T follicular helper cell (primary cell): Measurements from ENCODE around the gene CAAP1.
"Not testable (repeated sequence)": the region's sequence is repeated elsewhere in the genome, so short reads cannot be mapped to it uniquely, and the experiment has no call there.

Experiments
- DNase-seq: peaks from one replicate; pipeline ENCODE4 v3.0.0-alpha.2; 2020; ENCODE audit warnings: low read depth

The CAAP1 gene

DNA sequence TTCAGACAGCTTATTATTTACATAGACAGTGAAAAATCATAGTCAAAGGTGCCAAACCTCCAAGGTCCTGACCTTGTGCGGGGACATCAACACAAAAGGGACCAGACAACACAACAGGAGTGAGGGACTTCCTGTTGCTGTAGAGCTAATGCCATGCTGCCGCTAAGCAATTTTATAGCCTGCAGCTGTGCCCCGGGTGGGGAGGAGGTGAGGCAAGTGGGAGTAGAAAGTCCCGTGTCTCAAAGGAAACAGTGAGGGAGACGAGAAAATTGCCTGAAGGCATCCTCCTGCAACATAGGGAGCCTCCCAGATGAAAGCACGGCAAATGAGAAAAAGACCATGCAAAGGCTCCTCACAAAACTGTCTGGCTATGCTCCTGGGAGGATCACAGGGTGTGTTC is 58.8 kb downstream of the CAAP1 start:
- DNase-seq: no peak

DNA sequence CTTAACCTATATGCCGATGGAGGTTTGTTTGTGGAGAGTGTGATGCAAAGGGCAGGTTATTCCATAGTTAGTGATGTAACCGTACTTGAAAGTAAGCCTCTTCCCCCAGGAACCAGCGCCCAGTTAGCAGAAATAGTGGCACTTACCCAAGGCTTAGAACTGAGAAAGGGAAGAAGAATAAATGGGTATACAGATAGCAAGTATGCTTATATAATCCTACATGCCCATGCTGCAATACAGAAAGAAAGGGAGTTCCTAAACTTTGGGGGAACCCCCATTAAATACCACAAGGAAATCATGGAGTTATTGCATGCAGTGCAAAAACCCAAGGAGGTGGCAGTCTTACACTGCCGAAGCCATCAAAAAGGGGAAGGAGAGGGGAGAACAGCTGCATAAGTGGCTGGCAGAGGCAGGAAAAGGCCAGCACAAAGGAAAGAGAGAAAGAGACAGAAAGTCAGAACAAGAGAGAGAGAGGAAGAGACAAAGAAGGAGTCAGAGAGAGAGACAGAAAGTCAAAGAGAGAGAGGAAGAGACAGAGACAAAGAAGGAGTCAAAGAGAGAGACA is 64.1 kb downstream of the CAAP1 start:
- DNase-seq: not testable (repeated sequence)

DNA sequence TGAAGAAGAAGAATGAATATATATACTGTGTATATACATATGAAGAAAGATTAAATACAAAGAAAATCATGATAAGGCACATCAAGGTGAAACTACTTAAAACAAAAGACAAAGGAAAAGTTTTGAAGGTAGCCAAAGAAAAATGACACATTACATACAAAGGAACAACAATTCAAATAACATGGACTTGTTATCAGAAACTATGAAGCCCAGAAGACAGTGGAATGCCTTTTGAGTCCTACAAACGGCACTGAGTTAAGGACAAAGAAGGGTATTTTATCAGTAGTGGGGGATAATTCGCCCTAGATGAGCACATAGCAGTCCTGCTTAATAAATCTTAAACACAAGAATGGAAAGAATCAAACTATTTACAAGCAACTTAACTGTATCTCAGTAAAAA is 77.8 kb downstream of the CAAP1 start:
- DNase-seq: no peak

- no peak for DNase-seq
These were observed 79.4 kb downstream of the CAAP1 start for GRCh38 chr9:26813247-26813646.

DNA sequence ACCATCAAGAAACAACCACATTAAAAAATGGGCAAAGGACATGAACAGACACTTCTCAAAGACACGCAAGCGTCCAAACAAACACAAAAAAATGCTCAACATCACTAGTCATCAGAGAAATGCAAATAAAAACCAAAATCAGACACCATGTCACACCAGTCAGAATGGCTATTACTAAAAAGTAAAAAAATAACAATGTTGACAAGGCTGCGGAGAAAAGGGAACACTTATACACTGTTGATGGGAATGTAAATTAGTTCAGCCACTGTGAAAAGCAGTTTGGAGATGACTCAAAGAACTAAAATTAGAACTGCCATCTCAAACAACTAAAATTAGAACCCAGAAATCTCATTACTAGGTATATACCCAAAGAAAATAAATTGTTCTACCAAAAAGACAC is 80.4 kb downstream of the CAAP1 start:
- DNase-seq: no peak

GRCh38 chr9:26811106-26811505 is 81.5 kb downstream of the CAAP1 start:
- DNase-seq: no peak

- DNase-seq: no peak
These were observed 82.8 kb downstream of the CAAP1 start for GRCh38 chr9:26809795-26810194.

- no peak for DNase-seq
These were observed 85.4 kb downstream of the CAAP1 start for GRCh38 chr9:26807161-26807560.

DNA sequence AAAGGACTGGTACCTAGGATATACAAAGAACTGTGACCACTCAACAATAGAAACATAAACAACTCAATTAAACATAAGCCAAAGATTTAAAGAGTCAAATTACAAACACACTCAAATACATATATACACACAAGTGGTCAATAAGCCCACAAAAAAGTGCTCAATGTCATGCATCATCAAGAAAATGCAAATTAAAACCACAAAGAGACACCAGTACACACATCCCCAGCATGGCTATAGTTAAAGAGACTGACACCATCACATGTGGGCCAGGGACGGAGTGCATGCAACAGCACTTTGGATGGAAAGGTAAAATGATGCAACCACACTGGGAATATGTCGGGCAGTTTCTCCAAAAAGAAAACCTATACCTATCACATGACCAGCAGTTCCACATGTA is 89.7 kb downstream of the CAAP1 start:
- DNase-seq: no peak

DNA sequence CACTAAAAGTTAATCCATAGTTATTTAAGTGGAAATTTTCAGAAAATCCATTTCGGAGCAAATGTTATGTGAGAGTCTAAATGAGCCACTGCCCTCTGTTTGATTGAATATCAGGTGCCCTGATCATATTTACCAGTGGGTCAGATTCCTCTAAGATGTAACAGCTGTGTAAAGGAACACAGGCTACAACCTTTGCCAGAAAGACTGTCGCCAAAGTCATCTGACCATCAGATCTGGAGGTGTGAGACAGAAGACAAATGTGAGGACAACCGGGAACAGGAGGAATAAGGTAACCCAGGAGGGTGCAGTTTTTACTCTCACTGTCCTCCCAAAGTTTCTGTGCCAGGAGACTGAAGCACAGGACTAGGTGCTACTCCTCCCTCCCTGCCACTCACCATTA is 90.8 kb downstream of the CAAP1 start:
- no peak for DNase-seq

- no peak for DNase-seq
These were observed 92.3 kb downstream of the CAAP1 start for GRCh38 chr9:26800322-26800721.

DNA sequence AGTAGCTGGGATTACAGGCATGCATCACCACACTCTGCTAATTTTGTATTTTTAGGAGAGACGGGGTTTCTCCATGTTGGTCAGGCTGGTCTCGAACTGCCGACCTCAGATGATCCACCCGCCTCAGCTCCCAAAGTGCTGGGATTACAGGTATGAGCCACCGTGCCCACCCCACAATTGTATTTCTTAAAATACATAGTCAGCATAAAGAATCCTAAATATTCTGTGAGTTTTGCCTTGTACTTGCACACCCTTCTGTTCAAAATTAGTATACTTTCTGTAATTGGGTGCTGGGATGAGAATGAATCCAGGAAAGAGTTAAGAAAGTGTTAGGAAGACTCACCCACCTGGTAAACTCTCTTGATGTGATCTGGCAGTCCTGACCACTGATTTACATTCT is 101.3 kb downstream of the CAAP1 start:
- no peak for DNase-seq
